CD4-positive, alpha-beta T cell (primary cell): ENCODE measurements around the gene WSB1. TPM values are rescaled to one million over a fixed set of nuclear protein-coding genes. Genes with fewer than 3 reads are reported as not detected.
A peak's percentile ranks its signal among the peaks of the same experiment; 100 is the strongest.

Experiments
- ATAC-seq: fragments of 200-7000 bp; cut with Tn5 transposase; one replicate; pipeline ENCODE4 v1.10.0; 2022; ENCODE audit warnings: mild to moderate bottlenecking; ENCODE audit not compliant: poor library complexity
- CTCF ChIA-PET: fragments of 350-600 bp; sonication (Branson Sonifier 250); formaldehyde crosslinking; loops from one replicate; lab custom pipeline; 2021; ENCODE audit warnings: antibody characterized with exemption, inconsistent platforms; lab: Charles Lee
- POLR2A ChIA-PET: fragments of 350-600 bp; sonication (Branson Sonifier 250); formaldehyde crosslinking; loops from one replicate; lab custom pipeline; 2021; ENCODE audit warnings: antibody characterized with exemption, inconsistent platforms; lab: Charles Lee
- DNase-seq, 14 experiments: peaks; one replicate each; pipeline ENCODE4 v3.0.0-alpha.2; 2013 to 2020; ENCODE audit warnings: mixed read lengths in 2 of 14
- H3K27ac ChIP-seq, 2 donors: one replicate each; pipeline versions ENCODE4 v1.5.1 to v1.7.0; 2013; ENCODE audit warnings: low read length in 2 of 2, low read depth in 1 of 2, mild to moderate bottlenecking in 1 of 2
- H3K27me3 ChIP-seq, 2 experiments: 1 replicate in 1 of 2; 2 replicates in 1 of 2; pipeline versions ENCODE4 v1.6.1 to v1.7.0; 2013; ENCODE audit warnings: low read length in 2 of 2, control low read depth in 1 of 2, mild to moderate bottlenecking in 1 of 2, moderate library complexity in 1 of 2; ENCODE audit not compliant: insufficient read depth in 2 of 2, control insufficient read depth in 1 of 2
- H3K36me3 ChIP-seq: one replicate; pipeline ENCODE4 v1.6.1; 2013; ENCODE audit warnings: low read length, control low read depth; ENCODE audit not compliant: insufficient read depth
- H3K4me1 ChIP-seq: one replicate; pipeline ENCODE4 v1.6.1; 2013; ENCODE audit warnings: low read length, control low read depth; ENCODE audit not compliant: insufficient read depth
- H3K4me3 ChIP-seq: one replicate; pipeline ENCODE4 v1.5.1; 2013; ENCODE audit warnings: mild to moderate bottlenecking, low read length, moderate library complexity
- H3K9me3 ChIP-seq, 2 experiments: 1 replicate in 1 of 2; 2 replicates in 1 of 2; pipeline versions ENCODE4 v1.6.1 to v1.7.0; 2013; ENCODE audit warnings: low read length in 2 of 2, mild to moderate bottlenecking in 2 of 2, control low read depth in 1 of 2, moderate library complexity in 1 of 2; ENCODE audit not compliant: control insufficient read depth in 1 of 2, insufficient read depth in 1 of 2
- H3K27ac Mint-ChIP-seq: one replicate; pipeline ENCODE4 v1.8.0; 2020; ENCODE audit warnings: mixed read lengths
- H3K27me3 Mint-ChIP-seq: one replicate; pipeline ENCODE4 v1.8.0; 2021; ENCODE audit warnings: mixed read lengths
- H3K36me3 Mint-ChIP-seq: one replicate; pipeline ENCODE4 v1.8.0; 2021; ENCODE audit warnings: low read depth, mixed read lengths
- H3K4me1 Mint-ChIP-seq: one replicate; pipeline ENCODE4 v1.8.0; 2021; ENCODE audit warnings: low read depth, mixed read lengths
- H3K4me3 Mint-ChIP-seq: one replicate; pipeline ENCODE4 v1.8.0; 2020; ENCODE audit warnings: mild to moderate bottlenecking, mixed read lengths
- H3K9me3 Mint-ChIP-seq: one replicate; pipeline ENCODE4 v1.8.0; 2020; ENCODE audit warnings: mixed read lengths
- intact Hi-C, 2 experiments: fragments of 100-400 bp; cut with DNase I in 1 of 2; cut with micrococcal nuclease in 1 of 2; formaldehyde crosslinking; loops; one replicate each; pipeline versions ENCODE4 v1.15.1 to v1.9.0; 2023 to 2025; cut with DNase I, micrococcal nuclease
- total RNA-seq, 174 experiments: library from RNA in 2 of 174; stranded (reverse) in 2 of 174; gene quantifications; one replicate each; pipeline ENCODE4 v1.2.3 and lab custom pipeline; 2021 to 2026
- TF ChIP-seq, protein P1 (sequence below): fragments of 200-600 bp; IDR thresholded peaks from one replicate; pipeline ENCODE4 v1.8.0; 2022; ENCODE audit warnings: antibody characterized with exemption, mild to moderate bottlenecking

The WSB1 gene
- total RNA-seq, 2 experiments from 2014 or later, result 99.4 to 104 TPM

DNA sequence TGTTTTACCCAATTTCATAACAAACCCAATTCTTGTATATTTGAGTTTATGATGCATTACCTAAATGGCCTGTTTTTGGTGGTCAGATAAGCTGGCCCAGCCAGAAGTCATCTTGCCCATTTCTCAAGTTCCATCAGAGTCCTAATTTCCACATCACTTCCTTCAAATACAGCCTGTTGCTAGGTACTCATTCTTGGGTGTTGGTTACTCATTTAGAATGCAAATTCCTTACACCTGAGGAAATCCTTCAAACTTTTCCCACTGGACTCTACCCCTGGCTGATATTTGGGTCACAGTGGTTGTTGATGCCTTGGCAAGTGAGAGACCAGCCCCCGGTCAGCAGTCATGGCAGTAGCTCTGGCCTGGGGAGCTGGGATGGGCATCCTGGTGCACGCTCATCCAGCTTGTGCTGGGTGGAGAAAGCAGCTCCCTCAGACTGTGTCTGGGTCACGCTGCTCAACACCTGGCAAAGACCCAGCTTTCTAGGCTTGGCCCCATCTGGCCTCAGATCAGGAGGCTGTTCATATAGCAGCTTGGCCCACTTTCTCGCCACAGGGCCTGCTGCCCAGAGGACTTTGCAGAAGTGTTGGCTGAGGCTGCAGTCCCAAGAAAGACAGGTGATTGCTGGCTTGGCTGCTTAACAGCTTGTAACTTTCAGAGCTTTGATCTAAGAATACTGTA, 25.8 kb downstream of the WSB1 start:
- Histone ChIP-seq H3K9me3 (no peaks in the 10 kb centered on the region), H3K4me3 (no peak overlapping the region), H3K27me3 (no peaks in the 10 kb centered on the region), H3K36me3 (peaks cover 29% of the 10 kb centered on the region), H3K27ac (no peak overlapping the region), H3K4me1 (peaks cover 4% of the 10 kb centered on the region)
- Mint-ChIP-seq H3K27me3 (no peaks in the 10 kb centered on the region), H3K27ac (peak overlapping the region; percentile 29), H3K4me3 (no peak overlapping the region), H3K36me3 (peaks cover 48% of the 10 kb centered on the region), H3K4me1 (no peaks in the 10 kb centered on the region), H3K9me3 (no peaks in the 10 kb centered on the region)
- ATAC-seq (no peak), DNase-seq (no peak)
- intact Hi-C loops, result no loop called here
- TF ChIP-seq, protein P1, sequence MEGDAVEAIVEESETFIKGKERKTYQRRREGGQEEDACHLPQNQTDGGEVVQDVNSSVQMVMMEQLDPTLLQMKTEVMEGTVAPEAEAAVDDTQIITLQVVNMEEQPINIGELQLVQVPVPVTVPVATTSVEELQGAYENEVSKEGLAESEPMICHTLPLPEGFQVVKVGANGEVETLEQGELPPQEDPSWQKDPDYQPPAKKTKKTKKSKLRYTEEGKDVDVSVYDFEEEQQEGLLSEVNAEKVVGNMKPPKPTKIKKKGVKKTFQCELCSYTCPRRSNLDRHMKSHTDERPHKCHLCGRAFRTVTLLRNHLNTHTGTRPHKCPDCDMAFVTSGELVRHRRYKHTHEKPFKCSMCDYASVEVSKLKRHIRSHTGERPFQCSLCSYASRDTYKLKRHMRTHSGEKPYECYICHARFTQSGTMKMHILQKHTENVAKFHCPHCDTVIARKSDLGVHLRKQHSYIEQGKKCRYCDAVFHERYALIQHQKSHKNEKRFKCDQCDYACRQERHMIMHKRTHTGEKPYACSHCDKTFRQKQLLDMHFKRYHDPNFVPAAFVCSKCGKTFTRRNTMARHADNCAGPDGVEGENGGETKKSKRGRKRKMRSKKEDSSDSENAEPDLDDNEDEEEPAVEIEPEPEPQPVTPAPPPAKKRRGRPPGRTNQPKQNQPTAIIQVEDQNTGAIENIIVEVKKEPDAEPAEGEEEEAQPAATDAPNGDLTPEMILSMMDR, result no peak
- ChIA-PET POLR2A (interaction anchor here (1.5 to 2.9 kb wide), 2 partner anchors 13 to 25 kb away, joined by 3 to 8 read pairs; partner anchors contain the start of gene WSB1), CTCF (no interaction called here)

GRCh38 chr17:27320222-27320560, 26.3 kb downstream of the WSB1 start:
- no peaks in the 10 kb centered on the region for H3K27me3 ChIP-seq
- Mint-ChIP-seq H3K4me1 (no peaks in the 10 kb centered on the region), H3K36me3 (peaks cover 42% of the 10 kb centered on the region), H3K4me3 (no peak overlapping the region), H3K27ac (no peak overlapping the region), H3K27me3 (no peaks in the 10 kb centered on the region), H3K9me3 (no peaks in the 10 kb centered on the region)
- intact Hi-C loops, result no loop called here
- CTCF ChIA-PET, result no interaction called here
- POLR2A ChIA-PET, result interaction anchor here (1.5 to 2.9 kb wide), 2 partner anchors 13 to 26 kb away, joined by 3 to 8 read pairs; partner anchors contain the start of gene WSB1
- peaks cover 4% of the 10 kb centered on the region for H3K4me1 ChIP-seq
- H3K9me3 ChIP-seq, result no peaks in the 10 kb centered on the region
- no peak overlapping the region for H3K27ac ChIP-seq
- no peak for DNase-seq
- H3K4me3 ChIP-seq, result no peak overlapping the region
- ATAC-seq, result no peak
- peaks cover 24% of the 10 kb centered on the region for H3K36me3 ChIP-seq
- TF ChIP-seq, protein P1, result no peak

GRCh38 chr17:27321372-27321771, 27.5 kb downstream of the WSB1 start:
- H3K27me3 Mint-ChIP-seq, result no peaks in the 10 kb centered on the region
- no peaks in the 10 kb centered on the region for H3K27me3 ChIP-seq
- no peak overlapping the region for H3K27ac Mint-ChIP-seq
- H3K4me3 Mint-ChIP-seq, result no peak overlapping the region
- ChIA-PET POLR2A (interaction anchor here (2.9 kb wide), 1 partner anchor 27 kb away, joined by 8 read pairs; the partner anchor contains the start of gene WSB1), CTCF (no interaction called here)
- H3K9me3 Mint-ChIP-seq, result no peaks in the 10 kb centered on the region
- DNase-seq, result no peak
- peaks cover 4% of the 10 kb centered on the region for H3K4me1 ChIP-seq
- peaks cover 31% of the 10 kb centered on the region for H3K36me3 Mint-ChIP-seq
- H3K4me3 ChIP-seq, result no peak overlapping the region
- H3K27ac ChIP-seq, result no peak overlapping the region
- TF ChIP-seq, protein P1, result no peak
- H3K9me3 ChIP-seq, result no peaks in the 10 kb centered on the region
- intact Hi-C loops, result no loop called here
- no peak for ATAC-seq
- H3K36me3 ChIP-seq, result peaks cover 12% of the 10 kb centered on the region
- no peaks in the 10 kb centered on the region for H3K4me1 Mint-ChIP-seq
